Activated CD4-positive, alpha-beta memory T cell treated with anti-CD3 and anti-CD28 coated beads for 36 hours (primary cell): ENCODE results near the gene DDAH1. TPM values are rescaled to one million over a fixed set of nuclear protein-coding genes. Genes with fewer than 3 reads are reported as not detected.

ENCODE experiments used
- CTCF ChIA-PET: fragments of 350-600 bp; sonication (Branson Sonifier 250); formaldehyde crosslinking; loops from one replicate; lab custom pipeline; 2021; ENCODE audit warnings: antibody characterized with exemption, inconsistent platforms; lab: Charles Lee
- POLR2A ChIA-PET: fragments of 350-600 bp; sonication (Branson Sonifier 250); formaldehyde crosslinking; loops from one replicate; lab custom pipeline; 2021; ENCODE audit warnings: antibody characterized with exemption; lab: Charles Lee
- DNase-seq: peaks from one replicate; pipeline ENCODE4 v3.0.0-alpha.2; 2020
- H3K27ac Mint-ChIP-seq: one replicate; pipeline ENCODE4 v1.8.0; 2021; ENCODE audit warnings: mixed read lengths
- H3K27me3 Mint-ChIP-seq: one replicate; pipeline ENCODE4 v1.8.0; 2021; ENCODE audit warnings: mixed read lengths
- H3K36me3 Mint-ChIP-seq: one replicate; pipeline ENCODE4 v1.8.0; 2021; ENCODE audit warnings: mixed read lengths
- H3K4me1 Mint-ChIP-seq: one replicate; pipeline ENCODE4 v1.8.0; 2021; ENCODE audit warnings: low read depth, mixed read lengths
- H3K4me3 Mint-ChIP-seq: one replicate; pipeline ENCODE4 v1.8.0; 2021; ENCODE audit warnings: mild to moderate bottlenecking, mixed read lengths
- H3K9me3 Mint-ChIP-seq: one replicate; pipeline ENCODE4 v1.8.0; 2021; ENCODE audit warnings: mixed read lengths
- intact Hi-C: fragments of 100-400 bp; cut with micrococcal nuclease; formaldehyde crosslinking; loops from one replicate; pipeline ENCODE4 v1.15.1; 2023
- total RNA-seq, 2 experiments: library from RNA; stranded (reverse); gene quantifications; one replicate each; pipeline ENCODE4 v1.2.3, GENCODE V29; 2021

The DDAH1 gene
- total RNA-seq, 2 experiments from 2014 or later = not detected

- Mint-ChIP-seq H3K27ac (no peak overlapping the region), H3K4me1 (peaks cover 27% of the 10 kb centered on the region)
Measured at GRCh38 chr1:85297538-85297854, 167.5 kb downstream of the DDAH1 start.

DNA sequence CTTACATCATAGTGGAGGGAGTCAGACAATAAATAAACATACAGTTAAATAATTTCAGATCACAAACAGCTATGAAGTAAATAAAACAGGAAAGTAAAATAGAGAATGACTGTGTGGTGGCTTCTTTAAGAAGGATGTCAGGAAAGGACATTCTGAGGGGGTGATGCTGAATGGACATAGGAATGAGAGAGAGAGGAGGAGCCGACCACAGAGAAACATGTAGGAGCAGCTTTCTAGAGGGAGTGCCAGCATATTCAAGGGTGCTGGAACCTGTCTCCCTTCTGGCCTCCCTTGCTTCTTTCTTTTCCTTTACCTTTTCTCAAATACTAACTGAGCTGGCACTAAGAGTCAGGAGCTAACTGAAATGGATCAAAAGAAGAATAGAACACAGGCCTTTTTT, 168.0 kb downstream of the DDAH1 start:
- CTCF ChIA-PET = interaction anchor here (0.7 to 1.6 kb wide), 3 partner anchors 21 to 42 kb away, joined by 4 to 7 read pairs (median 7); no protein-coding TSS in a partner anchor

More at GRCh38 chr1:85297538-85297854, 167.5 kb downstream of the DDAH1 start:
- Mint-ChIP-seq H3K9me3 (no peaks in the 10 kb centered on the region), H3K27me3 (peaks cover 36% of the 10 kb centered on the region), H3K4me3 (no peak overlapping the region), H3K36me3 (no peaks in the 10 kb centered on the region)
- DNase-seq = no peak
- ChIA-PET POLR2A (interaction anchor here (1.0 to 1.7 kb wide), 2 partner anchors 21 to 27 kb away, joined by 3 to 13 read pairs; partner anchors contain the start of gene BCL10), CTCF (interaction anchor here (0.7 to 1.6 kb wide), 4 partner anchors 11 to 43 kb away, joined by 4 to 7 read pairs (median 6); no protein-coding TSS in a partner anchor)
- intact Hi-C loops = loop anchor here (5.0 kb wide), 2 partner anchors 300 to 435 kb away; partner anchors contain the start of gene MCOLN2

DNA sequence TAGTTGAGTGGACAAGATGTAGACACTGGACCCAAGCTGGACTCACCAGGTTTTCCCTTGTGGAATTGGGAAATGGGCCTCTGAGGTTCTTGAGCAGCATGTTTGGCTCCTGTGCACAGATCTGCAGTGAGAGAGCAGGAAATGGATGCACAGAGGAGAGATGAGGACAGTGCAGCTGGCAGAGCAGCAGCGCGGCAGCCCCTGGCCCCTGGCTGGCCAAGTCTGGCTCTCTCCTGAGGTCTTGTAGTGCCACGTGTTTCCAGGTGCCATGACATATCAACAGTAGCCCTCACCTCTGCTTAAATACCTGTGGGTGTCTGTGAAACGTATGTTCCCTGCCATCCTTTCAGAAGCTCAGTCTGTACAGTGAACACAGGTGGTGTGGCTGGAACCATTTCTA, 169.3 kb downstream of the DDAH1 start:
- H3K27me3 Mint-ChIP-seq = peaks cover 27% of the 10 kb centered on the region
- POLR2A ChIA-PET = no interaction called here

More for the DNA sequence above, 168.0 kb downstream of the DDAH1 start:
- intact Hi-C loops = loop anchor here (5.0 kb wide), 2 partner anchors 300 to 435 kb away; partner anchors contain the start of gene MCOLN2
- no peaks in the 10 kb centered on the region for H3K36me3 Mint-ChIP-seq
- POLR2A ChIA-PET = interaction anchor here (1.7 kb wide), 1 partner anchor 21 kb away, joined by 13 read pairs; the partner anchor contains the start of gene BCL10
- no peaks in the 10 kb centered on the region for H3K9me3 Mint-ChIP-seq
- H3K27ac Mint-ChIP-seq = no peak overlapping the region
- no peak for DNase-seq
- no peak overlapping the region for H3K4me3 Mint-ChIP-seq
- peaks cover 33% of the 10 kb centered on the region for H3K27me3 Mint-ChIP-seq
- peaks cover 27% of the 10 kb centered on the region for H3K4me1 Mint-ChIP-seq

DNA sequence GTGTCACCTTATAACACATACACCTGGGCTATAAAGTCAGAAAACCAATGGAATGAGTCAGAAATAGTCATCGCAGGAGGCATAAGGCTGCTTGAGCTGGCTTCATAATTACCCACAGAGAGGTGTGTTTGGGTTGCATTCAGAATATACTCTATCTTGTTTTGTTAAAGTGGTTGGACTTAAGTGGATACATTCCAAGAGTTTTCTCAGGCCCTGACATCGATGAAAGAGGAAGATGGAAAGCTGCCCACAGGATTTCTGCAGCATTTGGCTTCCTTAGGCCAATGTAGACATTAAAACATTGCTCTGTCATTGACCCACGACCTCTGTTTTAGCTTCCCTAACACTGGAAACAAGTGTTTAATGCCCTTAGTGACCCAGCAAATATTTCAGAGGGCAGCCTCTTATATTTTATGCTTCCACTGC, 169.9 kb downstream of the DDAH1 start:
- CTCF ChIA-PET = interaction anchor here (1.0 kb wide), 1 partner anchor 34 kb away, joined by 3 read pairs; no protein-coding TSS in a partner anchor
- Mint-ChIP-seq H3K27me3 (peaks cover 22% of the 10 kb centered on the region), H3K4me3 (no peak overlapping the region), H3K9me3 (no peaks in the 10 kb centered on the region), H3K4me1 (peaks cover 32% of the 10 kb centered on the region), H3K36me3 (no peaks in the 10 kb centered on the region), H3K27ac (no peak overlapping the region)
- POLR2A ChIA-PET = no interaction called here
- no peak for DNase-seq
- intact Hi-C loops = loop anchor here (5.0 kb wide), 2 partner anchors 298 to 433 kb away; partner anchors contain the start of gene MCOLN2

More for the DNA sequence above, 169.3 kb downstream of the DDAH1 start:
- CTCF ChIA-PET = no interaction called here
- Mint-ChIP-seq H3K9me3 (no peaks in the 10 kb centered on the region), H3K4me3 (no peak overlapping the region), H3K27ac (no peak overlapping the region), H3K36me3 (no peaks in the 10 kb centered on the region), H3K4me1 (peaks cover 27% of the 10 kb centered on the region)
- DNase-seq = no peak
- intact Hi-C loops = loop anchor here (5.0 kb wide), 2 partner anchors 298 to 433 kb away; partner anchors contain the start of gene MCOLN2

DNA sequence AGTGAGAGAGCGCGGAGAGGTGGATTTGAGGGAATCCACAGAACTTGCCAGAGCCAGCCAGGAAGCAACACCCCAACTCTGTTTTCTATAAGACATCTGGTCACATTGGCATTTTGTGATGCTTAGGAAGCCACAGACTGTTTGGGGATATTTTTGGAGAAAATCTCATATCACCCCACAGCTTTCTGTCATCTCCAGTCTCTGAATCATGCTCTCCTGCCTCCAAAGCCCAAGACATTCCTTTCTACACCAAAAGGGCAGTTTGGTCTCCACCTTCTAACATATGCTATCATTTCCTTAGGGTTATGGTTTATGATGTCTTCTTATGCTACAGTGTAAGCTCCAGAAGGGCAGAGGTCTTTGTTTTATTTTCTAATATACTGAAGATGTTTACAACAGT, 174.1 kb downstream of the DDAH1 start:
- Mint-ChIP-seq H3K4me3 (no peak overlapping the region), H3K27ac (no peak overlapping the region), H3K9me3 (no peaks in the 10 kb centered on the region), H3K27me3 (peaks cover 19% of the 10 kb centered on the region), H3K4me1 (peaks cover 15% of the 10 kb centered on the region), H3K36me3 (no peaks in the 10 kb centered on the region)
- ChIA-PET CTCF (interaction anchor here (1.1 kb wide), 1 partner anchor 30 kb away, joined by 3 read pairs; no protein-coding TSS in a partner anchor), POLR2A (interaction anchor here (1.5 kb wide), 1 partner anchor 14 kb away, joined by 4 read pairs; the partner anchor contains the start of gene BCL10)
- intact Hi-C loops = no loop called here
- no peak for DNase-seq

DNA sequence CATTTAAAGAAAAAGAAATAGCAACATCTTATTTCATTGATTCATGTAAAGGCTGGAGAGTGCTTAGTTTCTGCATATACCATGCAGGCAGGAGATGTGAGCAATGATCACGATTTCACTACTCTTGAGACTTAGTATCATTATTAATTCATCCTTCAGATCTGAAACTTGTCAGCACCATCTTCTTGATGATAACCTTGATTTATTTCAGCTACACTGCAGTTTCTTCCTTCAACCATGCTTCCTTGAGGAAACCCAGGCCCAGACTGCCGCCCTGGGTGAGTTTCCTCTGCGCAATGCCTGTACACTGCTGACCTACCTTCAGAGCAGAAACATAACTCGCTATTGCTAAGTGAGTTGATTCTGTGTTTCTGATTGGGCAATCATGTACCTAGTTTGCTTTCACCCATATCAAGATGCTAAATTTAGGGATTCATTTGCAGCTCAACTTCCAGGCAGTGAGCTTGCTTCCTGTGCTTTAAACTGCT, 175.1 kb downstream of the DDAH1 start:
- Mint-ChIP-seq H3K9me3 (no peaks in the 10 kb centered on the region), H3K36me3 (no peaks in the 10 kb centered on the region), H3K27me3 (peaks cover 13% of the 10 kb centered on the region), H3K4me3 (no peak overlapping the region), H3K4me1 (peaks cover 13% of the 10 kb centered on the region), H3K27ac (no peak overlapping the region)
- CTCF ChIA-PET = interaction anchor here (1.1 to 1.3 kb wide), 2 partner anchors 29 to 31 kb away, joined by 3 read pairs; no protein-coding TSS in a partner anchor
- DNase-seq = no peak
- POLR2A ChIA-PET = interaction anchor here (1.5 kb wide), 1 partner anchor 13 kb away, joined by 4 read pairs; the partner anchor contains the start of gene BCL10
- intact Hi-C loops = loop anchor here (1.0 kb wide), 2 partner anchors 8 to 14 kb away; partner anchors contain the start of gene BCL10

GRCh38 chr1:85289207-85289847, 175.6 kb downstream of the DDAH1 start:
- Mint-ChIP-seq H3K27ac (no peak overlapping the region), H3K4me3 (no peak overlapping the region), H3K36me3 (no peaks in the 10 kb centered on the region), H3K9me3 (no peaks in the 10 kb centered on the region), H3K4me1 (peaks cover 12% of the 10 kb centered on the region), H3K27me3 (peaks cover 12% of the 10 kb centered on the region)
- ChIA-PET CTCF (interaction anchor here (1.1 to 1.3 kb wide), 2 partner anchors 29 to 30 kb away, joined by 3 read pairs; no protein-coding TSS in a partner anchor), POLR2A (interaction anchor here (1.5 kb wide), 1 partner anchor 12 kb away, joined by 4 read pairs; the partner anchor contains the start of gene BCL10)
- intact Hi-C loops = loop anchor here (1.0 kb wide), 2 partner anchors 9 to 13 kb away; partner anchors contain the start of gene BCL10
- DNase-seq = peak; percentile 57

- CTCF ChIA-PET = interaction anchor here (1.4 kb wide), 1 partner anchor 25 kb away, joined by 5 read pairs; the partner anchor contains the start of gene C1orf52
Measured at GRCh38 chr1:85284202-85284601, 180.8 kb downstream of the DDAH1 start.

DNA sequence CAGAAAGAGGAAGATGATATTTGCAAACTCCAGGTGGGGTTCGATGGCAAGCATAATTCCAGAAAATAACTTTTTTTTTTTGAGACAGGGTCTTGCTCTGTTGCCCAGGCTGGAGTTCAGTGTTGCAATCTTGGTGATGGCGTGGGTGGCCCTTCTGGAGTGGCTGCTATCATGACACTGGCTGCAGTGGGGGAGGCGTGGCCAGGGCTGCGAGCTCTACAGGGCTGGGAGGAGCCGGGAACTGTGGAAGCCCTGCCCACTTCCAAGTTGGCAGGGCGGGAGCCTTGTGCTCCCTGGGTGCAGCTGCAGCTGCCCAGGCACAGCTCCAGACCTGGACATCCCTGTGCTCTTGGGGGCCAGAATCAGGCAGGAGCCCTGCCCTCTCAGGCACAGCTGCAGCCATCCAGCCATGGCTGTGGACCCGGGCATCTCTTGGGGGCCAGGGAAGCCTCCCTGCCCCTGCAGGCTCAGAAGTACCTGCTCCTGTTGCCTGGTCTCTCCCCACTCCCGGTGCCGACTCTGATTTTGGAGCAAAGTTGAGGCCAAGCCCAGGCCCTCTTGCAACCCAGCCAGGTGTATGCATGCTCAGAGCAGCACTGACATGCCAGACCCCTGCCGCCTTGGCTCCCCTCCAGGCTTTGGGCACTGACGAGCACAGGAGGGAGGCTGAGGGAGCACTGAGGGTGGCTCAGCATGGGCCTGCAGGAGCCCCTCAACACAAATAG, 181.3 kb downstream of the DDAH1 start:
- Mint-ChIP-seq H3K4me1 (peaks cover 12% of the 10 kb centered on the region), H3K36me3 (no peaks in the 10 kb centered on the region), H3K9me3 (no peaks in the 10 kb centered on the region), H3K4me3 (no peak overlapping the region), H3K27me3 (peaks cover 7% of the 10 kb centered on the region), H3K27ac (no peak overlapping the region)
- intact Hi-C loops = no loop called here
- no peak for DNase-seq
- ChIA-PET CTCF (no interaction called here), POLR2A (no interaction called here)

More at GRCh38 chr1:85284202-85284601, 180.8 kb downstream of the DDAH1 start:
- H3K27me3 Mint-ChIP-seq = peaks cover 7% of the 10 kb centered on the region
- DNase-seq = no peak
- POLR2A ChIA-PET = no interaction called here
- peaks cover 7% of the 10 kb centered on the region for H3K4me1 Mint-ChIP-seq
- H3K9me3 Mint-ChIP-seq = no peaks in the 10 kb centered on the region
- no peak overlapping the region for H3K27ac Mint-ChIP-seq
- no peaks in the 10 kb centered on the region for H3K36me3 Mint-ChIP-seq
- H3K4me3 Mint-ChIP-seq = no peak overlapping the region
- intact Hi-C loops = no loop called here

DNA sequence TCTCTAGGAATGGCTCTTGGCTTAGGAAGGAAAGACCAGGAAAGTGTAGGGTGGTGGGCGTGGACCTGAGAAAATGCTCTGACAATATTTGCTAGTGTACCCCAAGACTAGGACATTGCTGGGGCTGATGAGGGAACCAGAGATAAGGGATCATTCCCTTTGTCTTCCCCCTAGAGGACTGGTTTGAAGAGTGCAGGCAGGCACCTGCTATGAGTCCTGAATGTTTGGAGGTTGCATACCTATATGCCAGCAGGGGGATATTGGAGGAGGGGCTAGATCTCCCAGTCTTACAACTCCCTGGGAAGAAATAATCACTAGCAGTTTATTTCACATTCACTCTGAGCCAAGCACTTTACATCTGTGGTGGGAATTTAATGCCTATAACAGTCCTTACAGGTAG, 182.5 kb downstream of the DDAH1 start:
- no peaks in the 10 kb centered on the region for H3K36me3 Mint-ChIP-seq
- ChIA-PET CTCF (no interaction called here), POLR2A (no interaction called here)
- peaks cover 7% of the 10 kb centered on the region for H3K27me3 Mint-ChIP-seq
- no peak overlapping the region for H3K4me3 Mint-ChIP-seq
- intact Hi-C loops = no loop called here
- no peak for DNase-seq
- no peaks in the 10 kb centered on the region for H3K9me3 Mint-ChIP-seq
- H3K4me1 Mint-ChIP-seq = peaks cover 16% of the 10 kb centered on the region
- H3K27ac Mint-ChIP-seq = no peak overlapping the region

GRCh38 chr1:85280636-85281035, 184.3 kb downstream of the DDAH1 start:
- Mint-ChIP-seq H3K9me3 (no peaks in the 10 kb centered on the region), H3K36me3 (no peaks in the 10 kb centered on the region), H3K27me3 (peaks cover 7% of the 10 kb centered on the region), H3K4me1 (peaks cover 20% of the 10 kb centered on the region), H3K4me3 (no peak overlapping the region), H3K27ac (no peak overlapping the region)
- POLR2A ChIA-PET = no interaction called here
- CTCF ChIA-PET = interaction anchor here (1.3 kb wide), 1 partner anchor 21 kb away, joined by 6 read pairs; the partner anchor contains the start of gene C1orf52
- intact Hi-C loops = no loop called here
- DNase-seq = no peak
